H9 (cell line): ENCODE results near the gene DCAF5. TPM values are rescaled to one million over a fixed set of nuclear protein-coding genes. Genes with fewer than 3 reads are reported as not detected.
A peak's percentile ranks its signal among the peaks of the same experiment; 100 is the strongest.

ENCODE experiments used
- DNase-seq: peaks from one replicate; pipeline ENCODE4 v3.0.0-alpha.2; 2017
- H2AFZ ChIP-seq: one replicate; pipeline ENCODE4 v1.6.1; 2013; ENCODE audit warnings: mild to moderate bottlenecking, low read length, control low read depth, moderate library complexity
- H2AK5ac ChIP-seq: 2 replicates; pipeline ENCODE4 v1.6.1; 2013; ENCODE audit warnings: low read length, control low read depth, mixed read lengths; ENCODE audit not compliant: insufficient read length
- H2BK120ac ChIP-seq: one replicate; pipeline ENCODE4 v1.6.1; 2013; ENCODE audit warnings: low read depth, mild to moderate bottlenecking, low read length, control low read depth, inconsistent platforms; ENCODE audit not compliant: poor library complexity, severe bottlenecking
- H2BK12ac ChIP-seq: 2 replicates; pipeline ENCODE4 v1.6.1; 2013; ENCODE audit warnings: low read length, control low read depth, mixed read lengths, low read depth; ENCODE audit not compliant: insufficient read length
- H2BK15ac ChIP-seq: 2 replicates; pipeline ENCODE4 v1.6.1; 2013; ENCODE audit warnings: low read depth, low read length, control low read depth
- H2BK20ac ChIP-seq: one replicate; pipeline ENCODE4 v1.6.1; 2013; ENCODE audit warnings: low read depth, mild to moderate bottlenecking, low read length, control low read depth, inconsistent platforms; ENCODE audit not compliant: poor library complexity, severe bottlenecking
- H2BK5ac ChIP-seq: 2 replicates; pipeline ENCODE4 v1.6.1; 2013; ENCODE audit warnings: low read length, control low read depth, mixed read lengths; ENCODE audit not compliant: insufficient read length
- H3K14ac ChIP-seq: 2 replicates; pipeline ENCODE4 v1.6.1; 2013; ENCODE audit warnings: low read length, control low read depth; ENCODE audit not compliant: insufficient read depth
- H3K18ac ChIP-seq: 2 replicates; pipeline ENCODE4 v1.6.1; 2013; ENCODE audit warnings: low read depth, mild to moderate bottlenecking, mixed read lengths, low read length, control low read depth; ENCODE audit not compliant: insufficient read length
- H3K23ac ChIP-seq: 2 replicates; pipeline ENCODE4 v1.6.1; 2013; ENCODE audit warnings: low read length, control low read depth, mixed read lengths, low read depth; ENCODE audit not compliant: insufficient read length
- H3K23me2 ChIP-seq: 2 replicates; pipeline ENCODE4 v1.6.1; 2013; ENCODE audit warnings: low read depth, mild to moderate bottlenecking, mixed read lengths, low read length, control low read depth; ENCODE audit not compliant: insufficient read length, poor library complexity, severe bottlenecking
- H3K27ac ChIP-seq: 2 replicates; pipeline ENCODE4 v1.5.1; 2013; ENCODE audit warnings: low read length, control low read depth, mixed read lengths, low read depth; ENCODE audit not compliant: insufficient read length
- H3K27me3 ChIP-seq: 2 replicates; pipeline ENCODE4 v1.6.1; 2013; ENCODE audit warnings: low read length, control low read depth, inconsistent platforms; ENCODE audit not compliant: insufficient read depth
- H3K4ac ChIP-seq: 2 replicates; pipeline ENCODE4 v1.6.1; 2013; ENCODE audit warnings: low read depth, mild to moderate bottlenecking, control low read depth, inconsistent platforms, low read length, moderate library complexity
- H3K4me1 ChIP-seq: 2 replicates; pipeline ENCODE4 v1.6.1; 2013; ENCODE audit warnings: low read length, control low read depth, inconsistent platforms; ENCODE audit not compliant: insufficient read depth
- H3K4me2 ChIP-seq: 2 replicates; pipeline ENCODE4 v1.6.1; 2013; ENCODE audit warnings: low read length, control low read depth, mixed read lengths; ENCODE audit not compliant: insufficient read length, insufficient read depth
- H3K56ac ChIP-seq: 2 replicates; pipeline ENCODE4 v1.6.1; 2013; ENCODE audit warnings: low read depth, mild to moderate bottlenecking, mixed read lengths, low read length, control low read depth; ENCODE audit not compliant: insufficient read length
- H3K79me1 ChIP-seq: 2 replicates; pipeline ENCODE4 v1.6.1; 2013; ENCODE audit warnings: low read depth, mild to moderate bottlenecking, moderate library complexity, low read length, control low read depth, inconsistent platforms; ENCODE audit not compliant: insufficient read depth, poor library complexity, severe bottlenecking
- H3K79me2 ChIP-seq: 2 replicates; pipeline ENCODE4 v1.6.1; 2013; ENCODE audit warnings: low read length, control low read depth, inconsistent platforms; ENCODE audit not compliant: insufficient read depth
- H3K9ac ChIP-seq: 2 replicates; pipeline ENCODE4 v1.6.1; 2013; ENCODE audit warnings: low read length, control low read depth, mixed read lengths; ENCODE audit not compliant: insufficient read length; ENCODE audit errors: extremely low read depth
- H3K9me3 ChIP-seq: one replicate; pipeline ENCODE4 v1.6.1; 2013; ENCODE audit warnings: low read depth, low read length, inconsistent platforms; ENCODE audit not compliant: control insufficient read depth
- H3T11ph ChIP-seq: one replicate; pipeline ENCODE4 v1.6.1; 2013; ENCODE audit warnings: mild to moderate bottlenecking, low read length, control low read depth, inconsistent platforms
- H4K20me1 ChIP-seq: one replicate; pipeline ENCODE4 v1.6.1; 2013; ENCODE audit not compliant: control insufficient read depth, insufficient read length, insufficient read depth
- H4K5ac ChIP-seq: 2 replicates; pipeline ENCODE4 v1.6.1; 2013; ENCODE audit warnings: low read depth, mild to moderate bottlenecking, mixed read lengths, low read length, control low read depth; ENCODE audit not compliant: insufficient read length
- H4K8ac ChIP-seq: replicated peaks from 2 replicates; pipeline ENCODE4 v1.6.1; 2013; ENCODE audit warnings: low read length, control low read depth, mixed read lengths, low read depth; ENCODE audit not compliant: insufficient read length
- H4K91ac ChIP-seq: 2 replicates; pipeline ENCODE4 v1.6.1; 2013; ENCODE audit warnings: low read depth, mild to moderate bottlenecking, moderate library complexity, mixed read lengths, low read length, control low read depth; ENCODE audit not compliant: insufficient read length
- H3K27ac Mint-ChIP-seq, 3 experiments: 2 replicates in 2 of 3; 3 replicates in 1 of 3; pipeline ENCODE4 v1.8.0; 2020 to 2021; ENCODE audit warnings: mixed read lengths in 3 of 3, mild to moderate bottlenecking in 1 of 3, moderate library complexity in 1 of 3
- H3K27me3 Mint-ChIP-seq: 2 replicates; pipeline ENCODE4 v1.8.0; 2021; ENCODE audit warnings: low read depth, mild to moderate bottlenecking, moderate library complexity, mixed read lengths
- H3K36me3 Mint-ChIP-seq, 3 experiments: 2 replicates in 2 of 3; 3 replicates in 1 of 3; pipeline ENCODE4 v1.8.0; 2020 to 2021; ENCODE audit warnings: low read depth in 3 of 3, mixed read lengths in 3 of 3; ENCODE audit not compliant: insufficient read depth in 1 of 3
- H3K4me1 Mint-ChIP-seq, 2 experiments: 2 replicates each; pipeline ENCODE4 v1.8.0; 2020; ENCODE audit warnings: mixed read lengths in 2 of 2
- H3K4me3 Mint-ChIP-seq, 2 experiments: 2 replicates in 1 of 2; 3 replicates in 1 of 2; pipeline ENCODE4 v1.8.0; 2020 to 2021; ENCODE audit warnings: mild to moderate bottlenecking in 2 of 2, mixed read lengths in 2 of 2, moderate library complexity in 1 of 2
- H3K9me3 Mint-ChIP-seq, 2 experiments: 2 replicates in 1 of 2; 3 replicates in 1 of 2; pipeline ENCODE4 v1.8.0; 2020; ENCODE audit warnings: mild to moderate bottlenecking in 2 of 2, mixed read lengths in 2 of 2, moderate library complexity in 1 of 2
- CTCF ChIP-seq: fragments of 200-600 bp; sonication (generic); conservative IDR thresholded peaks from 3 replicates; pipeline ENCODE4 v1.8.0; 2021; ENCODE audit warnings: antibody characterized with exemption, mild to moderate bottlenecking
- WGBS: extraction: QIAGEN DNeasy Blood & Tissue Kit; methylation state at CpG from one replicate; pipeline ENCODE4 v1.1.7; 2013; ENCODE audit warnings: missing lambda C conversion rate, low lambda C conversion rate, mixed read lengths; ENCODE audit not compliant: insufficient read length; ENCODE audit errors: extremely low coverage; 5-methylcytosine and 5-hydroxymethylcytosine counted together
- long read RNA-seq: library from polyadenylated mRNA; unstranded; transcript quantifications from one replicate; pipeline ENCODE4 v2.0.0, GENCODE V29; 2020
- total RNA-seq: library from RNA; stranded (reverse); gene quantifications from 2 replicates; pipeline ENCODE4 v1.2.1, GENCODE V29; 2021

DCAF5 gene
- 27.9 and 31.4 TPM in 2 replicates for total RNA-seq
- long read RNA-seq, full-length matches to known transcripts: 39 of 90 reads
- long read RNA-seq, partial matches to known transcripts: 9 of 90 reads
- long read RNA-seq, other reads (novel, unspliced or antisense): 42 of 90 reads

- no peak for DNase-seq
- Histone ChIP-seq H3K9ac (peak within 1 kb of the TSS; percentile 73), H3K79me2 (peaks cover 2% of the 10 kb centered on the region; the same call in 1 of the 2 replicates), H3K79me1 (peaks cover 6% of the 10 kb centered on the region), H3T11ph (no peak within 1 kb of the TSS), H2BK15ac (no peak within 1 kb of the TSS), H2BK12ac (no peak within 1 kb of the TSS), H3K23me2 (peaks cover 16% of the 10 kb centered on the region), H3K9me3 (no peaks in the 10 kb centered on the region), H3K18ac (no peak within 1 kb of the TSS), H2AK5ac (no peak within 1 kb of the TSS), H4K91ac (no peak within 1 kb of the TSS), H4K8ac (no peak within 1 kb of the TSS), H3K4me2 (peak within 1 kb of the TSS; percentile 99), H4K5ac (no peak within 1 kb of the TSS), H3K56ac (no peak within 1 kb of the TSS), H2BK120ac (no peak within 1 kb of the TSS), H3K27ac (no peak within 1 kb of the TSS), H2BK5ac (no peak within 1 kb of the TSS), H2AFZ (peak within 1 kb of the TSS; percentile 61), H3K4ac (no peak within 1 kb of the TSS), H3K4me1 (peaks cover 4% of the 10 kb centered on the region; the same call in 1 of the 2 replicates), H3K23ac (no peak within 1 kb of the TSS), H3K27me3 (no peaks in the 10 kb centered on the region; the same call in 1 of the 2 replicates), H4K20me1 (no peaks in the 10 kb centered on the region), H2BK20ac (no peak within 1 kb of the TSS), H3K14ac (peak within 1 kb of the TSS; percentile 43; the same call in 1 of the 2 replicates)
- Mint-ChIP-seq H3K9me3 (0 out of 5 replicates have a peak, but pooled peaks cover 0 to 2% of the 10 kb centered on the region in 2 experiments), H3K27ac (peak within 1 kb of the TSS; percentile 61 to 84 (median 81); a peak in 5 of 7 replicates), H3K4me3 (peak within 1 kb of the TSS; percentile 88 to 91), H3K4me1 (peaks cover 17 to 27% of the 10 kb centered on the region in 2 experiments), H3K36me3 (peaks cover 4 to 6% (median 6%) of the 10 kb centered on the region in 3 experiments; a peak in 6 of 7 replicates), H3K27me3 (peaks cover 13% of the 10 kb centered on the region)
- TF ChIP-seq CTCF: no peak
- no CpG with 5 or more reads among the region's 26 CpGs for WGBS
These were observed at the start of gene DCAF5 for GRCh38 chr14:69152902-69153151. DCAF5 (minus strand) TSS chr14:69153119; CDS start chr14:69152978, 141 bp downstream.
